ENCODE results near the gene PLA2G12A. TPM values are rescaled to one million over a fixed set of nuclear protein-coding genes. Genes with fewer than 3 reads are reported as not detected.

PLA2G12A gene
- total and polyA plus RNA-seq, 9 of the 15 experiments (the other 6 are each of a cell fraction or from before 2014, with no cell fraction given), result 24.2 to 226 (median 80.5) TPM

GRCh38 chr4:109702950-109703663 is 26.8 kb downstream of the PLA2G12A start, which contains the start of gene CASP6 (continued):
- no peak for TF ChIP-seq HMGXB4 (CRISPR knock-in tag; IDR thresholded peaks at IDR 0.05)
- peak; percentile 23; the same call in 1 of the 2 replicates for TF ChIP-seq HCFC1 (IDR thresholded peaks at IDR 0.05; ENCODE audit: low read depth, low read length)
- no peak for TF ChIP-seq MTA2 (IDR thresholded peaks at IDR 0.05; ENCODE audit: low read depth)
- no peak for TF ChIP-seq ZNF12 (CRISPR knock-in tag; IDR thresholded peaks at IDR 0.05)
- TF ChIP-seq CXXC5 (CRISPR knock-in tag; IDR thresholded peaks at IDR 0.05), result peak; percentile 63
- TF ChIP-seq TCF7 (IDR thresholded peaks at IDR 0.05; ENCODE audit: borderline replicate concordance), result 0 out of 2 replicates have a peak, but pooled peaks have one; percentile 45
- peak in 1 of 3 experiments; percentile 61 for TF ChIP-seq YY1 (IDR thresholded peaks at IDR 0.05; ENCODE audit: borderline replicate concordance in 1 of 3, control insufficient read depth in 1 of 3, extremely low read depth in 1 of 3, insufficient read depth in 3 of 3, insufficient read length in 1 of 3, insufficient replicate concordance in 2 of 3, low read depth in 1 of 3, low read length in 2 of 3)
- TF ChIP-seq ZBTB33 (CRISPR knock-in tag; IDR thresholded peaks at IDR 0.05), result no peak
- TF ChIP-seq JUNB (CRISPR knock-in tag; conservative IDR thresholded peaks at IDR 0.05), result no peak
- no peak for TF ChIP-seq RUNX1 (IDR thresholded peaks at IDR 0.05; ENCODE audit: low read depth)
- no peak for TF ChIP-seq ARHGAP35 (IDR thresholded peaks at IDR 0.05; ENCODE audit: partially characterized antibody)
- TF ChIP-seq MBD1 (CRISPR knock-in tag; IDR thresholded peaks at IDR 0.05), result no peak
- peak; percentile 60; the same call in 1 of the 2 replicates for TF ChIP-seq ZBTB26 (CRISPR knock-in tag; IDR thresholded peaks at IDR 0.05)
- no peak for TF ChIP-seq ZNF121 (CRISPR knock-in tag; conservative IDR thresholded peaks at IDR 0.05)
- TF ChIP-seq SMC3 (conservative IDR thresholded peaks at IDR 0.05; ENCODE audit: insufficient read depth, low read depth, low read length), result peak; percentile 59; the same call in 1 of the 2 replicates
- TF ChIP-seq TCF3 (CRISPR knock-in tag; IDR thresholded peaks at IDR 0.05), result no peak
- no peak for TF ChIP-seq ZNF253 (CRISPR knock-in tag; conservative IDR thresholded peaks at IDR 0.05)
- TF ChIP-seq DACH1 (IDR thresholded peaks at IDR 0.05; ENCODE audit: partially characterized antibody), result no peak
- peak; percentile 42; the same call in 1 of the 2 replicates for TF ChIP-seq ELF2 (CRISPR knock-in tag; IDR thresholded peaks at IDR 0.05)
- TF ChIP-seq NCOA4 (IDR thresholded peaks at IDR 0.05; ENCODE audit: partially characterized antibody), result no peak
- TF ChIP-seq ZNF347 (CRISPR knock-in tag; IDR thresholded peaks at IDR 0.05; ENCODE audit: low read depth), result no peak
- TF ChIP-seq SMARCA4 (IDR thresholded peaks at IDR 0.05), result no peak
- no peak; the same call in 1 of the 2 replicates for TF ChIP-seq KDM2B (CRISPR knock-in tag; IDR thresholded peaks at IDR 0.05)

Measured in K562 (cell line).